ENCODE measurements around the gene STKLD1. TPM values are rescaled to one million over a fixed set of nuclear protein-coding genes. Genes with fewer than 3 reads are reported as not detected.
"Not testable (repeated sequence)": the region's sequence is repeated elsewhere in the genome, so short reads cannot be mapped to it uniquely, and the experiment has no call there.

Gene STKLD1
- total RNA-seq, 2 experiments from 2014 or later: 0.40 to 0.82 TPM

DNA sequence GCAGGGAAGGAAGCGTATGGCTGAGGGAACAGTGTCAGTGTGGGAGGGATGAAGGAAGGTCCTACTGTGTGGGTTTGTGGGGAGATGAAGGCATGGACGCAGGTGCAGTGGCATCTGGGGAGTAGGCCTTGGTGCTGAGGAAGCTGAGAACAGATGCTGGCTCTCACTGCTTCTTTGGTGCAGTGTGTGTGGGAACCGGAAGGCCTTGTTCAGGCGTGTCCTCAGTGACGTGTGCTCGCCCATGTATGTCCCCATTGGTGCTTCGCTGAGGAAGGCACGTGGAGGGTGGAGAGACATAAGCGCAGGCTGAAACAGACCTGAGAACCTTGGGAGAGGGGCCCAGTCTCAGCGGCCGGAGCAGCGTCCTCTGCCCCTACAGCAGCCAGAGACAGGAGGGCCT is 64.7 kb downstream of the STKLD1 start:
- Mint-ChIP-seq H3K4me3 (no peak overlapping the region), H3K27me3 (no peaks in the 10 kb centered on the region)

DNA sequence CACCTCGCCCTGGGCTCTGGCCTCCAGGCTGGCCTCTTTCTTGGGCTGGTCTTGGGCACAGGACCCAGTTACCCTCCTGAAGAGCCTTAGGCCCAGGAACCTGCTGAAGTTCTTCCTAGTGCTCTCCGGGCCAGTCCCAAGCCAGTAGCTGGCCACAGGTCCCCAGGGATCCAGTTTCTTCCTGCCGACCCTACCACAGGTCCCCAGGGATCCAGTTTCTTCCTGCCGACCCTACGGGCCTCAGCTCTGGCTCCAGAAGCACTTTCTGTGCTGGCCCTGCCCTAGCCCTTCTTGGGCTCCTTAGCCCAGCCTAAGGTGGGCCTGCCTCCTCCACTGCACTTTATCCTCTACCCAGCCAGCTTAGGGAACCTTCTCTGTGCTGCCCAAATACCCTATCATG is 65.4 kb downstream of the STKLD1 start:
- intact Hi-C loops (cut with DNase I, micrococcal nuclease): no loop called here
- Mint-ChIP-seq H3K27ac (no peak overlapping the region), H3K27me3 (no peaks in the 10 kb centered on the region), H3K4me1 (no peaks in the 10 kb centered on the region), H3K4me3 (no peak overlapping the region), H3K9me3 (ENCODE audit: low read depth) (no peaks in the 10 kb centered on the region), H3K36me3 (ENCODE audit: low read depth) (no peaks in the 10 kb centered on the region)
- ATAC-seq: no peak
- ChIA-PET POLR2A (no interaction called here), CTCF (no interaction called here)
- no peak for DNase-seq

More for the DNA sequence above, 64.7 kb downstream of the STKLD1 start:
- no peak for DNase-seq
- ChIA-PET POLR2A (no interaction called here), CTCF (no interaction called here)
- no peaks in the 10 kb centered on the region for H3K9me3 Mint-ChIP-seq (ENCODE audit: low read depth)
- no peaks in the 10 kb centered on the region for H3K4me1 Mint-ChIP-seq
- H3K27ac Mint-ChIP-seq: no peak overlapping the region
- intact Hi-C loops (cut with DNase I, micrococcal nuclease): no loop called here
- peak; percentile 32 for ATAC-seq
- no peaks in the 10 kb centered on the region for H3K36me3 Mint-ChIP-seq (ENCODE audit: low read depth)

DNA sequence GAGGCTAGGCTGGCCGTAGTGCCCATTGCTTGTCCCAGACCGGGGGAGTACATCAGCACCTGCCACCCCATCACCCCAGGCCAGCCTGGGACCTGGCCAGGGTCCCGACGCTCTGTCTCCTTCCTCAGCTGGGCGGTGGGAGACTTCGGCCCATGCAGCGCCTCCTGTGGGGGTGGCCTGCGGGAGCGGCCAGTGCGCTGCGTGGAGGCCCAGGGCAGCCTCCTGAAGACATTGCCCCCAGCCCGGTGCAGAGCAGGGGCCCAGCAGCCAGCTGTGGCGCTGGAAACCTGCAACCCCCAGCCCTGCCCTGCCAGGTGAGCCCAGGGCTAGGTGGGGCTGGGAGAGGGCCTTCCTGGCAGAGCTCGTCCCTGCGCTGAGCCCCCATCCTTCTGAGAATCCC is 67.1 kb downstream of the STKLD1 start:
- Mint-ChIP-seq H3K4me1 (no peaks in the 10 kb centered on the region), H3K27ac (no peak overlapping the region), H3K9me3 (ENCODE audit: low read depth) (no peaks in the 10 kb centered on the region), H3K27me3 (no peaks in the 10 kb centered on the region), H3K4me3 (no peak overlapping the region), H3K36me3 (ENCODE audit: low read depth) (no peaks in the 10 kb centered on the region)
- DNase-seq: no peak
- CTCF ChIA-PET: interaction anchor here (0.6 to 1.4 kb wide), 2 partner anchors 26 to 161 kb away, joined by 3 to 4 read pairs; partner anchors contain the start of gene REXO4
- no peak for ATAC-seq
- intact Hi-C loops (cut with DNase I, micrococcal nuclease): no loop called here
- POLR2A ChIA-PET: no interaction called here

DNA sequence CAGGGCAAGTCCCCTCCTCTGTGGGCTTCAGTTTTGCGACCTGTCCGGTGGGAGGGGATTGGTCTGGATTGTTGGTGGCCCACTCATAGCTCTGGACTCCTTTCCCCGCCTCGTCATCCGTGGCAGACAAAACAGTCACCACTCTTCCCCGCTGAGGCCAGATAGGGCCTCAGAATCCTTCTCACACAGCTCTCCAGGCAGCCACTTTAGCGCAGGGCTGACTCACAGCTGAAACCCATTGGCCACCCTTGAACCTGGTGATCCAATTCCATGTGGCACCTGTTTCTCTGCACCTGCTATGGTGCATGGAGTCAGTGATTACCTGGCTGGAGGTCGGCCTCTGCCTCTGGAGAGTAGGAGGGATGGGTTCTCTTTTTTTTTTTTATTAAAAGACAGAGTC is 67.8 kb downstream of the STKLD1 start:
- H3K36me3 Mint-ChIP-seq (ENCODE audit: low read depth): no peaks in the 10 kb centered on the region
- no peak for DNase-seq
- POLR2A ChIA-PET: no interaction called here

DNA sequence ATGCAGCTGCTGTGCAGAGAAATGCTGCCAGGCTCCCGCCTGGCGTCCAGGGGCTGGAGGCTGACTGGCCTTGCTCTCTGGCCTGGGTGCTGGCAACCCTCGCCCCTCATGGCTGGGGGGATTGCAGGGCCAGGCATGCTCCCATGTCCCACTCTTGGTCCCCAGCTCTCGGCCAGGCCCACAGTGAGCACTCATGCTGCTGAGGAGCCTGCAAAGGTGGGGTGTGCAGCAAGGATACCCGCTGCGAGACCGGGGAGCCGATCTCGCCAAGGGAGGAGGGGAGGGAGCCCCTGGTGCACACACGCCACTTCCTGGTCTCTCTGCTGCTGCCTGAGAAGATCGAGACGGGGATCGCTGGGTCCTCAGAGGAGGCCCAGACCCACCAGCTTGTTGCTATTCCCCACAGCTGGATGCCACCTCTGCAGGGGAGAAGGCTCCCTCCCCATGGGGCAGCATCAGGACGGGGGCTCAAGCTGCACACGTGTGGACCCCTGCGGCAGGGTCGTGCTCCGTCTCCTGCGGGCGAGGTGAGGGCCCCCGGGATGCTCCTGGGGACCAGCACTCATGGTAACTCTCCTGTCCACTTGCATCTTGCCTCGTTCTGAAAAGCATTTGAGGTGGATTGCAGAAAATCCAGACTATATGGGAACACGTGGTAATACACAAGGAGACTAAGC is 69.3 kb downstream of the STKLD1 start:
- no peaks in the 10 kb centered on the region for H3K27me3 Mint-ChIP-seq
- no peak for ATAC-seq
- ChIA-PET CTCF (interaction anchor here (0.9 to 1.6 kb wide), 2 partner anchors 41 kb away, joined by 3 read pairs; no protein-coding TSS in a partner anchor), POLR2A (no interaction called here)
- H3K4me3 Mint-ChIP-seq: no peak overlapping the region
- intact Hi-C loops (cut with DNase I, micrococcal nuclease): no loop called here
- no peaks in the 10 kb centered on the region for H3K36me3 Mint-ChIP-seq (ENCODE audit: low read depth)
- H3K27ac Mint-ChIP-seq: no peak overlapping the region
- H3K4me1 Mint-ChIP-seq: no peaks in the 10 kb centered on the region
- H3K9me3 Mint-ChIP-seq (ENCODE audit: low read depth): no peaks in the 10 kb centered on the region
- no peak for DNase-seq

More for the DNA sequence above, 67.8 kb downstream of the STKLD1 start:
- CTCF ChIA-PET: interaction anchor here (0.6 to 1.4 kb wide), 2 partner anchors 27 to 160 kb away, joined by 3 to 4 read pairs; partner anchors contain the start of gene REXO4
- H3K9me3 Mint-ChIP-seq (ENCODE audit: low read depth): no peaks in the 10 kb centered on the region
- intact Hi-C loops (cut with DNase I, micrococcal nuclease): no loop called here
- no peaks in the 10 kb centered on the region for H3K4me1 Mint-ChIP-seq
- no peaks in the 10 kb centered on the region for H3K27me3 Mint-ChIP-seq
- no peak overlapping the region for H3K4me3 Mint-ChIP-seq
- ATAC-seq: no peak
- peak overlapping the region; percentile 25 for H3K27ac Mint-ChIP-seq

DNA sequence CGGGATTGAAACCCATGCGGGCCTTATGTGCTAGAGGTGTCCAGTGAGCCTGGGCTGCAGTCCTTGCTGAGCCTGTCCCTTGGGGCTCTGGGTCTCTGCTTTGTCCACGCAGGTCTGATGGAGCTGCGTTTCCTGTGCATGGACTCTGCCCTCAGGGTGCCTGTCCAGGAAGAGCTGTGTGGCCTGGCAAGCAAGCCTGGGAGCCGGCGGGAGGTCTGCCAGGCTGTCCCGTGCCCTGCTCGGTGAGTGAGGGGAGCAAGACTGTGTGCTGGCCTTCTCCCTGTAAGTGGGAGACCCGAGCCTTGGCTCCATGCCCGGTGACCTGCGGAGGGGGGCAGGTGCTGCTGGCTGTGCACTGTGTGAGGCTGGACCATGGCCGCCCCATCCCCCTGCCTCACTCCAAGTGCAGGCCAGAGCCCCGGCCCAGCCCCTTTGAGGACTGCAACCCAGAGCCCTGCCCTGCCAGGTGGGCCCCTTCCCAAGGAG is 72.4 kb downstream of the STKLD1 start:
- DNase-seq (no peak), ATAC-seq (no peak)
- Mint-ChIP-seq H3K36me3 (ENCODE audit: low read depth) (no peaks in the 10 kb centered on the region), H3K27me3 (no peaks in the 10 kb centered on the region), H3K27ac (no peak overlapping the region), H3K4me1 (no peaks in the 10 kb centered on the region), H3K4me3 (no peak overlapping the region), H3K9me3 (ENCODE audit: low read depth) (no peaks in the 10 kb centered on the region)
- ChIA-PET POLR2A (no interaction called here), CTCF (no interaction called here)
- intact Hi-C loops (cut with DNase I, micrococcal nuclease): no loop called here

DNA sequence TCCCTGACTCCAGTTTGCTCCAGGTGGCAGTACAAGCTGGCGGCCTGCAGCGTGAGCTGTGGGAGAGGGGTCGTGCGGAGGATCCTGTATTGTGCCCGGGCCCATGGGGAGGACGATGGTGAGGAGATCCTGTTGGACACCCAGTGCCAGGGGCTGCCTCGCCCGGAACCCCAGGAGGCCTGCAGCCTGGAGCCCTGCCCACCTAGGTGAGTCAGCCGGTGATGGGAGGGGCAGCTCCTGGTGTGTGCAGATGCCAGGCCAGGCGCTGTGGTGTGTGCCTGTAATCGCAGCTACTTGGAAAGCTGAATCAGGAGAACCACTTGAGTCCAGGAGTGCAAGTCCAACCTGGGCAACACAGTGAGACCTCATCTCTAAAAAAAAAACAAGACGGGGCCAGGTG is 73.6 kb downstream of the STKLD1 start:
- no peak overlapping the region for H3K27ac Mint-ChIP-seq
- H3K4me3 Mint-ChIP-seq: no peak overlapping the region
- ATAC-seq: no peak
- no peak for DNase-seq
- ChIA-PET POLR2A (no interaction called here), CTCF (no interaction called here)
- H3K9me3 Mint-ChIP-seq (ENCODE audit: low read depth): no peaks in the 10 kb centered on the region
- no peaks in the 10 kb centered on the region for H3K36me3 Mint-ChIP-seq (ENCODE audit: low read depth)
- no peaks in the 10 kb centered on the region for H3K27me3 Mint-ChIP-seq
- intact Hi-C loops (cut with DNase I, micrococcal nuclease): no loop called here
- H3K4me1 Mint-ChIP-seq: no peaks in the 10 kb centered on the region

DNA sequence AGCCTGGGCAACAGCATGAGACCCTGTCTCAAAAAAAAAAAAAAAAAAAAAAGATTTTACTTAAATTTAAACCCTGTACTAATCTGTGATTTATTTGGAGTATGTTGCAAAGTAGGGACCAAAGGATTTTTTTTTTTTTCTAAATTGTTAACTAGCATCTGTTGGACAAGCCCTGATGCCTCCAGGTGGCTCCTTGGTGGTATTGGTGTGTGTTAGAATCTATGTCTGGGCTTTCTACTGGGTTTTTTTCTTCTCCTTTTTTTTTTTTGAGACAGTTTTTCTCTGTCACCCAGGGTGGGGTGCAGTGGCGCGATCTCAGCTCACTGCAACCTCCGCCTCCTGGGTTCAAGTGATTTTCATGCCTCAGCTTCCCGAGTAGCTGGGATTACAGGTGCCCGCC is 75.7 kb downstream of the STKLD1 start:
- H3K27me3 Mint-ChIP-seq; ATAC-seq; POLR2A ChIA-PET; H3K4me3 Mint-ChIP-seq; H3K4me1 Mint-ChIP-seq; H3K27ac Mint-ChIP-seq; H3K36me3 Mint-ChIP-seq (ENCODE audit: low read depth); H3K9me3 Mint-ChIP-seq (ENCODE audit: low read depth); intact Hi-C loops (cut with DNase I, micrococcal nuclease); DNase-seq: not testable (repeated sequence)
- CTCF ChIA-PET: interaction anchor here (0.6 to 0.9 kb wide), 4 partner anchors 27 to 273 kb away, joined by 3 to 4 read pairs (median 3); partner anchors contain the start of gene SLC2A6

DNA sequence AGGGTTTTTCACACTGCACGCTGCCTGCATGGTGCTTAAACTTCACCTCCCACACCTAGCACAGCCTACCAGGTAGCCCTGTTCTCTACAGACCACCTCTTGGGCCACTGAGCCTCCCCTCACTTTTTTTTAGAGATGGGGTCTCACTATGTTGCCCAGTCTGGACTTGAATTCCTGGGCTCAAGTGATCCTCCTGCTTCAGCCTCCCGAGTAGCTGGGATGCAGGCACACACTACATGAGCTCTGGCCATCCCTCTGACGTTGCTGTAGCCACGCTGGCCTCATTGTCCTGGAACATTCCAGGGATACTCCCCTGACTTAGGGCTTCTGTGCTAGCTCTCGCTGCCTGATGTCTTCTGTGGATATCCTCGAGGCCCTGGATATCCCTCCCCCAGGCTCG is 76.4 kb downstream of the STKLD1 start:
- ATAC-seq (no peak), DNase-seq (no peak)
- Mint-ChIP-seq H3K4me1 (no peaks in the 10 kb centered on the region), H3K9me3 (ENCODE audit: low read depth) (no peaks in the 10 kb centered on the region), H3K27ac (no peak overlapping the region), H3K4me3 (no peak overlapping the region), H3K27me3 (no peaks in the 10 kb centered on the region), H3K36me3 (ENCODE audit: low read depth) (no peaks in the 10 kb centered on the region)
- ChIA-PET POLR2A (no interaction called here), CTCF (interaction anchor here (0.9 kb wide), 1 partner anchor 26 kb away, joined by 3 read pairs; the partner anchor contains the start of gene SLC2A6)
- intact Hi-C loops (cut with DNase I, micrococcal nuclease): no loop called here

DNA sequence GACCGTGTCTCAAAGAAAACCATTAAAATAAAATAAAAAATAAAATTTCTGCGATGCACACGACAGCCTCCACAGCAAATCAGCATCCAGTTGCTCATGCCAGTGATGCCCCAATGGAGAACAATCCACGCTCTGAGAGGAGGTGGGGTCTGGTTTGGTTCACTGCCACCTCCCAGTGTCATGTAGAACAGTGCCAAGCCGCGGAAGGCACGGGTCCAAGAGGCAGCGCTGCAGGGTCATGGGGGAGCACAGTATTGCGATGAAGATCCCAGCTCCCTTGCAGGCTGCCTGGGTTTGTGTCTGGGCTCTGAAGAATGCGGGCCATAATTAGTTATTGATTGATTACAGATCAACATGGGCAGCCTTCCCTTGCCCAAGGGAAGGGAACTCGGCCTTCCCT is 77.5 kb downstream of the STKLD1 start:
- H3K27ac Mint-ChIP-seq: no peak overlapping the region
- H3K4me3 Mint-ChIP-seq: no peak overlapping the region
- no peaks in the 10 kb centered on the region for H3K27me3 Mint-ChIP-seq
- POLR2A ChIA-PET: no interaction called here
- intact Hi-C loops (cut with DNase I, micrococcal nuclease): no loop called here
- DNase-seq (no peak), ATAC-seq (no peak)
- H3K9me3 Mint-ChIP-seq (ENCODE audit: low read depth): no peaks in the 10 kb centered on the region
- no peaks in the 10 kb centered on the region for H3K36me3 Mint-ChIP-seq (ENCODE audit: low read depth)
- no peaks in the 10 kb centered on the region for H3K4me1 Mint-ChIP-seq
- CTCF ChIA-PET: no interaction called here

DNA sequence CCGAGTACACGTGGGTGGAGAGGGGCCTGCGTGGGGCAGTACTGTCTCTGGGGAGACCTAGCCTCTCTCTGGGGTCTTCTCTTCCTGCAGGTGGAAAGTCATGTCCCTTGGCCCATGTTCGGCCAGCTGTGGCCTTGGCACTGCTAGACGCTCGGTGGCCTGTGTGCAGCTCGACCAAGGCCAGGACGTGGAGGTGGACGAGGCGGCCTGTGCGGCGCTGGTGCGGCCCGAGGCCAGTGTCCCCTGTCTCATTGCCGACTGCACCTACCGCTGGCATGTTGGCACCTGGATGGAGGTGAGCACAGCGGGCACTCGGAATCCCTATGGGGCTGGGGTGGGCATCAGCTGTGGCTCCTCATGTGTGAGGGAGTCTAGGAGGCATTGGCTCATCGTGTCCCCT is 78.2 kb downstream of the STKLD1 start:
- Mint-ChIP-seq H3K4me1 (no peaks in the 10 kb centered on the region), H3K27ac (no peak overlapping the region), H3K36me3 (ENCODE audit: low read depth) (no peaks in the 10 kb centered on the region), H3K27me3 (no peaks in the 10 kb centered on the region), H3K4me3 (no peak overlapping the region), H3K9me3 (ENCODE audit: low read depth) (no peaks in the 10 kb centered on the region)
- ATAC-seq (no peak), DNase-seq (no peak)
- POLR2A ChIA-PET: no interaction called here
- intact Hi-C loops (cut with DNase I, micrococcal nuclease): no loop called here
- CTCF ChIA-PET: no interaction called here

DNA sequence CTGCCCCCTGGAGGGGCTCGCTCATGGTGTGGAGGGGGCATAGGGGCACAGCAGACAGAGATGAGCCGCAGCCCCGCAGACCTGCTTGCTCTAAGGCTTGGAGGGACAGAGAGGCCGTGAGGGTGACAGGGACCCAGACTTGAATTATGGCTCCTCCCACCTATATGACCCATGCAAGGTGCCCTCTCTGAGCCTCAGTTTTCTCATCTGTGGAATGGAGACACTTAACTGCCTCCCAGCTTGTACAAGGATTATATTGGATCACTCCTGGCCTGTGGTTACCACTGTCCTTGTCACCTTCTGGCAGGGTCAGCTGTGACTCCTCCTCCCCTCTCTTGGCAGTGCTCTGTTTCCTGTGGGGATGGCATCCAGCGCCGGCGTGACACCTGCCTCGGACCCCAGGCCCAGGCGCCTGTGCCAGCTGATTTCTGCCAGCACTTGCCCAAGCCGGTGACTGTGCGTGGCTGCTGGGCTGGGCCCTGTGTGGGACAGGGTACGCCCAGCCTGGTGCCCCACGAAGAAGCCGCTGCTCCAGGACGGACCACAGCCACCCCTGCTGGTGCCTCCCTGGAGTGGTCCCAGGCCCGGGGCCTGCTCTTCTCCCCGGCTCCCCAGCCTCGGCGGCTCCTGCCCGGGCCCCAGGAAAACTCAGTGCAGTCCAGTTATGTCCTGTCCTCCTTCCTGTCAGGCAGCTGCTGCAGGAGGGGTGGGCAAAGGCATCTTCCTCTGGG is 78.9 kb downstream of the STKLD1 start:
- Mint-ChIP-seq H3K27ac (no peak overlapping the region), H3K36me3 (ENCODE audit: low read depth) (no peaks in the 10 kb centered on the region), H3K27me3 (no peaks in the 10 kb centered on the region), H3K9me3 (ENCODE audit: low read depth) (no peaks in the 10 kb centered on the region), H3K4me3 (no peak overlapping the region), H3K4me1 (no peaks in the 10 kb centered on the region)
- ATAC-seq (no peak), DNase-seq (no peak)
- intact Hi-C loops (cut with DNase I, micrococcal nuclease): loop anchor here in 1 of 2 experiments (5.0 kb wide), 1 partner anchor 612 kb away; the partner anchor contains the start of gene BRD3
- ChIA-PET CTCF (interaction anchor here (0.6 kb wide), 1 partner anchor 714 kb away, joined by 3 read pairs; no protein-coding TSS in a partner anchor), POLR2A (no interaction called here)

All from activated CD4-positive, alpha-beta T cell treated with anti-CD3 and anti-CD28 coated beads for 36 hours (primary cell).